SU-DHL-6 (cell line): ENCODE data around the gene GIMAP8.

ENCODE experiments used
- EZH2phosphoT487 ChIP-seq: fragments of 200-600 bp; sonication (generic), shearing (Covaris generic); conservative IDR thresholded peaks from 2 replicates; pipeline ENCODE4 v1.6.1; 2018; ENCODE audit warnings: mild to moderate bottlenecking, antibody characterized with exemption, low read length, moderate library complexity, mixed read lengths
- TF ChIP-seq, protein P1 (sequence below): fragments of 200-600 bp; sonication (generic); IDR thresholded peaks from one replicate; pipeline ENCODE4 v1.5.1; 2017; ENCODE audit warnings: antibody characterized with exemption, mild to moderate bottlenecking, low read length, moderate library complexity; ENCODE audit not compliant: insufficient read depth, poor library complexity, severe bottlenecking

GRCh38 chr7:150466477-150466876 lies 16.0 kb downstream of the GIMAP8 start:
- TF ChIP-seq, protein P1, sequence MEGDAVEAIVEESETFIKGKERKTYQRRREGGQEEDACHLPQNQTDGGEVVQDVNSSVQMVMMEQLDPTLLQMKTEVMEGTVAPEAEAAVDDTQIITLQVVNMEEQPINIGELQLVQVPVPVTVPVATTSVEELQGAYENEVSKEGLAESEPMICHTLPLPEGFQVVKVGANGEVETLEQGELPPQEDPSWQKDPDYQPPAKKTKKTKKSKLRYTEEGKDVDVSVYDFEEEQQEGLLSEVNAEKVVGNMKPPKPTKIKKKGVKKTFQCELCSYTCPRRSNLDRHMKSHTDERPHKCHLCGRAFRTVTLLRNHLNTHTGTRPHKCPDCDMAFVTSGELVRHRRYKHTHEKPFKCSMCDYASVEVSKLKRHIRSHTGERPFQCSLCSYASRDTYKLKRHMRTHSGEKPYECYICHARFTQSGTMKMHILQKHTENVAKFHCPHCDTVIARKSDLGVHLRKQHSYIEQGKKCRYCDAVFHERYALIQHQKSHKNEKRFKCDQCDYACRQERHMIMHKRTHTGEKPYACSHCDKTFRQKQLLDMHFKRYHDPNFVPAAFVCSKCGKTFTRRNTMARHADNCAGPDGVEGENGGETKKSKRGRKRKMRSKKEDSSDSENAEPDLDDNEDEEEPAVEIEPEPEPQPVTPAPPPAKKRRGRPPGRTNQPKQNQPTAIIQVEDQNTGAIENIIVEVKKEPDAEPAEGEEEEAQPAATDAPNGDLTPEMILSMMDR: no peak
- TF ChIP-seq EZH2phosphoT487: no peak
